Stimulated activated CD8-positive, alpha-beta memory T cell treated with anti-CD3 and anti-CD28 coated beads, Interleukin-15, amount 100 ng/mL, for 4 hours (primary cell): ENCODE data around the gene PXT1.
A peak's percentile ranks its signal among the peaks of the same experiment; 100 is the strongest.

Experiments
- DNase-seq, 2 donors: peaks; one replicate each; pipeline ENCODE4 v3.0.0-alpha.2; 2020; ENCODE audit warnings: low read depth in 2 of 2

Gene PXT1

GRCh38 chr6:36346486-36347273 lies 96.0 kb downstream of the PXT1 start:
- DNase-seq, result no peak

- DNase-seq, result no peak
Observed at GRCh38 chr6:36345681-36346466, 96.8 kb downstream of the PXT1 start.

GRCh38 chr6:36343109-36343680 lies 99.5 kb downstream of the PXT1 start:
- no peak for DNase-seq

GRCh38 chr6:36340618-36341454 lies 101.8 kb downstream of the PXT1 start:
- peak; percentile 19 to 34 for DNase-seq
